ENCODE data around the gene MICAL1.

The MICAL1 gene

GRCh38 chr6:109417646-109418045 lies 37.9 kb downstream of the MICAL1 start:
- H3K27ac ChIP-seq (ENCODE audit: insufficient read depth in 1 of 2, low read depth in 1 of 2, low read length in 2 of 2, poor library complexity in 1 of 2, severe bottlenecking in 2 of 2): no peak overlapping the region
- ChIA-PET POLR2A (interaction anchor here (0.8 kb wide), 1 partner anchor 235 kb away, joined by 3 read pairs; no protein-coding TSS in a partner anchor), CTCF (no interaction called here)
- no peaks in the 10 kb centered on the region for H3K9me3 ChIP-seq (ENCODE audit: control extremely low read depth in 1 of 5, control insufficient read depth in 4 of 5, insufficient read depth in 2 of 5, low read depth in 1 of 5, low read length in 4 of 5)
- H3K4me3 ChIP-seq (ENCODE audit: control insufficient read depth in 1 of 7, extremely low read depth in 1 of 7, insufficient read depth in 4 of 7, low read depth in 2 of 7, low read length in 6 of 7): no peak overlapping the region
- H3K36me3 ChIP-seq (ENCODE audit: control insufficient read depth in 4 of 4, insufficient read depth in 4 of 4, low read length in 3 of 4): peaks cover 0 to 2% (median 0%) of the 10 kb centered on the region in 4 experiments
- peaks cover 0 to 3% (median 0%) of the 10 kb centered on the region in 4 experiments for H3K4me1 ChIP-seq (ENCODE audit: control extremely low read depth in 1 of 4, control insufficient read depth in 4 of 4, insufficient read depth in 4 of 4, low read length in 3 of 4)
- 97% methylated on average over 3 of the region's 4 CpGs for WGBS (ENCODE audit: insufficient coverage)
- no peak for DNase-seq
- H3K27me3 ChIP-seq (replicated peaks in 2 of 5; ENCODE audit: control insufficient read depth in 4 of 5, insufficient read depth in 5 of 5, low read length in 4 of 5): no peaks in the 10 kb centered on the region

- Histone ChIP-seq H3K27me3 (replicated peaks in 2 of 5; ENCODE audit: control insufficient read depth in 4 of 5, insufficient read depth in 5 of 5, low read length in 4 of 5) (no peaks in the 10 kb centered on the region), H3K9me3 (ENCODE audit: control extremely low read depth in 1 of 5, control insufficient read depth in 4 of 5, insufficient read depth in 2 of 5, low read depth in 1 of 5, low read length in 4 of 5) (no peaks in the 10 kb centered on the region), H3K27ac (ENCODE audit: insufficient read depth in 1 of 2, low read depth in 1 of 2, low read length in 2 of 2, poor library complexity in 1 of 2, severe bottlenecking in 2 of 2) (no peak overlapping the region), H3K36me3 (ENCODE audit: control insufficient read depth in 4 of 4, insufficient read depth in 4 of 4, low read length in 3 of 4) (peaks cover 0 to 2% (median 0%) of the 10 kb centered on the region in 4 experiments), H3K4me3 (ENCODE audit: control insufficient read depth in 1 of 7, extremely low read depth in 1 of 7, insufficient read depth in 4 of 7, low read depth in 2 of 7, low read length in 6 of 7) (no peak overlapping the region), H3K4me1 (ENCODE audit: control extremely low read depth in 1 of 4, control insufficient read depth in 4 of 4, insufficient read depth in 4 of 4, low read length in 3 of 4) (no peaks in the 10 kb centered on the region)
- POLR2A ChIA-PET: no interaction called here
- CTCF ChIA-PET: interaction anchor here (0.6 to 1.8 kb wide), 4 partner anchors 11 to 308 kb away, joined by 3 to 6 read pairs (median 5); partner anchors contain the start of genes PPIL6 and SMPD2
- DNase-seq: no peak
- 88% methylated on average over 1 of the region's 2 CpGs for WGBS (ENCODE audit: insufficient coverage)
Observed at GRCh38 chr6:109411034-109411433, 44.5 kb downstream of the MICAL1 start.

- no peaks in the 10 kb centered on the region for H3K9me3 ChIP-seq (ENCODE audit: control extremely low read depth in 1 of 5, control insufficient read depth in 4 of 5, insufficient read depth in 2 of 5, low read depth in 1 of 5, low read length in 4 of 5)
- no peak overlapping the region for H3K27ac ChIP-seq (ENCODE audit: insufficient read depth in 1 of 2, low read depth in 1 of 2, low read length in 2 of 2, poor library complexity in 1 of 2, severe bottlenecking in 2 of 2)
- H3K27me3 ChIP-seq (replicated peaks in 2 of 5; ENCODE audit: control insufficient read depth in 4 of 5, insufficient read depth in 5 of 5, low read length in 4 of 5): no peaks in the 10 kb centered on the region
- no peaks in the 10 kb centered on the region for H3K4me1 ChIP-seq (ENCODE audit: control extremely low read depth in 1 of 4, control insufficient read depth in 4 of 4, insufficient read depth in 4 of 4, low read length in 3 of 4)
- POLR2A ChIA-PET: no interaction called here
- no peak for DNase-seq
- no peaks in the 10 kb centered on the region for H3K36me3 ChIP-seq (ENCODE audit: control insufficient read depth in 4 of 4, insufficient read depth in 4 of 4, low read length in 3 of 4)
- H3K4me3 ChIP-seq (ENCODE audit: control insufficient read depth in 1 of 7, extremely low read depth in 1 of 7, insufficient read depth in 4 of 7, low read depth in 2 of 7, low read length in 6 of 7): no peak overlapping the region
- 94% methylated on average over 2 of the region's 4 CpGs for WGBS (ENCODE audit: insufficient coverage)
- CTCF ChIA-PET: interaction anchor here (0.8 to 1.6 kb wide), 2 partner anchors 13 to 28 kb away, joined by 3 read pairs; no protein-coding TSS in a partner anchor
Observed at GRCh38 chr6:109406196-109406595, 49.4 kb downstream of the MICAL1 start.

- CTCF ChIA-PET: interaction anchor here (0.7 to 6.2 kb wide), 20 partner anchors 13 to 818 kb away, joined by 3 to 57 read pairs (median 4); partner anchors contain the start of gene CD164
- no peaks in the 10 kb centered on the region for H3K9me3 ChIP-seq (ENCODE audit: control extremely low read depth in 1 of 5, control insufficient read depth in 4 of 5, insufficient read depth in 2 of 5, low read depth in 1 of 5, low read length in 4 of 5)
- peak; percentile 63 to 75 (median 65) for DNase-seq
- peaks cover 0 to 28% (median 15%) of the 10 kb centered on the region in 4 experiments for H3K4me1 ChIP-seq (ENCODE audit: control extremely low read depth in 1 of 4, control insufficient read depth in 4 of 4, insufficient read depth in 4 of 4, low read length in 3 of 4)
- peak overlapping the region in 1 of 7 experiments; percentile 53 for H3K4me3 ChIP-seq (ENCODE audit: control insufficient read depth in 1 of 7, extremely low read depth in 1 of 7, insufficient read depth in 4 of 7, low read depth in 2 of 7, low read length in 6 of 7)
- H3K36me3 ChIP-seq (ENCODE audit: control insufficient read depth in 4 of 4, insufficient read depth in 4 of 4, low read length in 3 of 4): no peaks in the 10 kb centered on the region
- H3K27ac ChIP-seq (ENCODE audit: insufficient read depth in 1 of 2, low read depth in 1 of 2, low read length in 2 of 2, poor library complexity in 1 of 2, severe bottlenecking in 2 of 2): no peak overlapping the region
- POLR2A ChIA-PET: interaction anchor here (0.7 to 1.2 kb wide), 3 partner anchors 10 to 32 kb away, joined by 3 read pairs; no protein-coding TSS in a partner anchor
- 25% methylated on average over 2 of the region's 4 CpGs for WGBS (ENCODE audit: insufficient coverage)
- no peaks in the 10 kb centered on the region for H3K27me3 ChIP-seq (replicated peaks in 2 of 5; ENCODE audit: control insufficient read depth in 4 of 5, insufficient read depth in 5 of 5, low read length in 4 of 5)
Observed at GRCh38 chr6:109397020-109397419, 58.6 kb downstream of the MICAL1 start.

GRCh38 chr6:109396046-109396718 lies 59.4 kb downstream of the MICAL1 start:
- CTCF ChIA-PET: interaction anchor here (0.7 to 6.2 kb wide), 22 partner anchors 12 to 854 kb away, joined by 3 to 57 read pairs (median 4); partner anchors contain the start of gene CD164
- Histone ChIP-seq H3K4me1 (ENCODE audit: control extremely low read depth in 1 of 4, control insufficient read depth in 4 of 4, insufficient read depth in 4 of 4, low read length in 3 of 4) (peaks cover 0 to 33% (median 15%) of the 10 kb centered on the region in 4 experiments), H3K27me3 (replicated peaks in 2 of 5; ENCODE audit: control insufficient read depth in 4 of 5, insufficient read depth in 5 of 5, low read length in 4 of 5) (no peaks in the 10 kb centered on the region), H3K27ac (ENCODE audit: insufficient read depth in 1 of 2, low read depth in 1 of 2, low read length in 2 of 2, poor library complexity in 1 of 2, severe bottlenecking in 2 of 2) (no peak overlapping the region), H3K9me3 (ENCODE audit: control extremely low read depth in 1 of 5, control insufficient read depth in 4 of 5, insufficient read depth in 2 of 5, low read depth in 1 of 5, low read length in 4 of 5) (no peaks in the 10 kb centered on the region), H3K4me3 (ENCODE audit: control insufficient read depth in 1 of 7, extremely low read depth in 1 of 7, insufficient read depth in 4 of 7, low read depth in 2 of 7, low read length in 6 of 7) (no peak overlapping the region), H3K36me3 (ENCODE audit: control insufficient read depth in 4 of 4, insufficient read depth in 4 of 4, low read length in 3 of 4) (no peaks in the 10 kb centered on the region)
- peak in 2 of 3 donors; percentile 62 to 68 for DNase-seq
- WGBS (ENCODE audit: insufficient coverage): 65% methylated on average over 11 of the region's 12 CpGs
- POLR2A ChIA-PET: interaction anchor here (0.7 to 1.0 kb wide), 3 partner anchors 11 to 33 kb away, joined by 3 read pairs; no protein-coding TSS in a partner anchor
